Measurements from ENCODE around the gene DOK1. TPM values are rescaled to one million over a fixed set of nuclear protein-coding genes. Genes with fewer than 3 reads are reported as not detected.
"Not testable (repeated sequence)": the region's sequence is repeated elsewhere in the genome, so short reads cannot be mapped to it uniquely, and the experiment has no call there.

DOK1 gene
- total and polyA plus RNA-seq, 8 donors, result 5.9 to 89.3 (median 14.8) TPM

DNA sequence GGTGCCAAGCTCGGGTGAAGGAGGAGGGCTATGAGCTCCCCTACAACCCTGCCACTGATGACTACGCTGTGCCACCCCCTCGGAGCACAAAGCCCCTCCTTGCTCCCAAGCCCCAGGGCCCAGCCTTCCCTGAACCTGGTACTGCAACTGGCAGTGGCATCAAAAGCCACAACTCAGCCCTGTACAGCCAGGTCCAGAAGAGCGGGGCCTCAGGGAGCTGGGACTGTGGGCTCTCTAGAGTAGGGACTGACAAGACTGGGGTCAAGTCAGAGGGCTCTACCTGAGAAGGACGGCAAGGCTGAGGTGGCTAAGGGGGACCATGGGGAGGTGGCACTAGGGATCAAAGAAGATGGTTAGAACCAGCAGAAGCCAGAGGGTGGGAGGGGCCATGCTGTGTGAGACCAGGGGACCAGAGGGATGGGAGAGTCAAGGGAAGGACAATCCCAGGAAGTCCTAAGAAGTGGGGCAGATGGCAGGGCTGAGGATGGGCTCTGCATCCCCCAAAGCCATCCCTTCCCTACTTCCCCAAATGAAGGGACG lies 2.4 kb downstream of the DOK1 start:
- H3K4me1 ChIP-seq, result peaks cover 0 to 65% (median 41%) of the 10 kb centered on the region in 4 donors
- TF ChIP-seq CTCF (IDR thresholded peaks at IDR 0.05), result no peak
- TF ChIP-seq POLR2A (IDR thresholded peaks at IDR 0.05), result no peak
- H3K36me3 ChIP-seq, result peaks cover 8 to 14% (median 10%) of the 10 kb centered on the region in 4 donors
- 86 to 95% (median 93%) methylated on average over 4 to 6 of the region's 6 CpGs for WGBS, 5 donors
- H3K9me3 ChIP-seq, result no peaks in the 10 kb centered on the region
- intact Hi-C loops (cut with DNase I; ENCODE audit: low total_unique reads), result no loop called here
- peak overlapping the region in 1 of 5 donors; percentile 91 for H3K27ac ChIP-seq
- no peak overlapping the region for H3K4me3 ChIP-seq
- H3K27me3 ChIP-seq, result no peaks in the 10 kb centered on the region
- no peak for DNase-seq

GRCh38 chr2:74558284-74559230 lies 4.0 kb downstream of the DOK1 start:
- TF ChIP-seq EP300 (IDR thresholded peaks at IDR 0.05) (no peak), POLR2A (IDR thresholded peaks at IDR 0.05) (no peak), POLR2AphosphoS5 (IDR thresholded peaks at IDR 0.05) (no peak), CTCF (IDR thresholded peaks at IDR 0.05) (no peak)
- 37 to 59% (median 38%) methylated on average over 7 of the region's 7 CpGs for WGBS, 5 donors
- Histone ChIP-seq H3K9me3 (no peaks in the 10 kb centered on the region), H3K36me3 (peaks cover 8 to 14% (median 10%) of the 10 kb centered on the region in 4 donors), H3K27ac (peak overlapping the region; percentile 12 to 59 (median 37)), H3K4me1 (peaks cover 0 to 50% (median 33%) of the 10 kb centered on the region in 4 donors), H3K4me3 (no peak overlapping the region), H3K27me3 (no peaks in the 10 kb centered on the region)
- peak in 1 of 2 donors; percentile 46 for DNase-seq
- intact Hi-C loops (cut with DNase I; ENCODE audit: low total_unique reads), result no loop called here

- Histone ChIP-seq H3K27me3 (no peaks in the 10 kb centered on the region), H3K4me1 (peaks cover 0 to 44% (median 23%) of the 10 kb centered on the region in 4 donors), H3K4me3 (no peak overlapping the region), H3K27ac (no peak overlapping the region), H3K9me3 (no peaks in the 10 kb centered on the region), H3K36me3 (peaks cover 8 to 14% (median 10%) of the 10 kb centered on the region in 4 donors)
- 19 to 54% (median 31%) methylated on average over 5 of the region's 5 CpGs for WGBS, 5 donors
- TF ChIP-seq POLR2A (IDR thresholded peaks at IDR 0.05), result no peak
- TF ChIP-seq CTCF (IDR thresholded peaks at IDR 0.05), result no peak
- no peak for TF ChIP-seq EP300 (IDR thresholded peaks at IDR 0.05)
- TF ChIP-seq POLR2AphosphoS5 (IDR thresholded peaks at IDR 0.05), result no peak
- intact Hi-C loops (cut with DNase I; ENCODE audit: low total_unique reads), result no loop called here
- DNase-seq, result no peak
Observed at GRCh38 chr2:74559912-74560311, 5.4 kb downstream of the DOK1 start.

- Histone ChIP-seq H3K27me3 (no peaks in the 10 kb centered on the region), H3K9me3 (no peaks in the 10 kb centered on the region), H3K27ac (no peak overlapping the region), H3K36me3 (peaks cover 8 to 14% (median 10%) of the 10 kb centered on the region in 4 donors), H3K4me3 (no peak overlapping the region), H3K4me1 (peaks cover 0 to 37% (median 16%) of the 10 kb centered on the region in 4 donors)
- intact Hi-C loops (cut with DNase I; ENCODE audit: low total_unique reads), result no loop called here
- TF ChIP-seq POLR2AphosphoS5 (IDR thresholded peaks at IDR 0.05) (no peak), EP300 (IDR thresholded peaks at IDR 0.05) (no peak), POLR2A (IDR thresholded peaks at IDR 0.05) (no peak), CTCF (IDR thresholded peaks at IDR 0.05) (no peak)
- 45 to 61% (median 56%) methylated on average over 6 of the region's 6 CpGs for WGBS, 5 donors
- no peak for DNase-seq
Observed at GRCh38 chr2:74560591-74560990, 6.1 kb downstream of the DOK1 start.

GRCh38 chr2:74561022-74561421 lies 6.5 kb downstream of the DOK1 start:
- Histone ChIP-seq H3K36me3 (peaks cover 8 to 12% (median 10%) of the 10 kb centered on the region in 4 donors), H3K4me1 (peaks cover 0 to 33% (median 13%) of the 10 kb centered on the region in 4 donors)
- DNase-seq; H3K27ac ChIP-seq; intact Hi-C loops (cut with DNase I; ENCODE audit: low total_unique reads); H3K4me3 ChIP-seq; H3K9me3 ChIP-seq; H3K27me3 ChIP-seq: not testable (repeated sequence)
- 91 to 100% (median 95%) methylated on average over 1 of the region's 1 CpG for WGBS, 5 donors

Data from stomach (tissue), 9 donors.